ENCODE results near the gene TP63.

Gene TP63

DNA sequence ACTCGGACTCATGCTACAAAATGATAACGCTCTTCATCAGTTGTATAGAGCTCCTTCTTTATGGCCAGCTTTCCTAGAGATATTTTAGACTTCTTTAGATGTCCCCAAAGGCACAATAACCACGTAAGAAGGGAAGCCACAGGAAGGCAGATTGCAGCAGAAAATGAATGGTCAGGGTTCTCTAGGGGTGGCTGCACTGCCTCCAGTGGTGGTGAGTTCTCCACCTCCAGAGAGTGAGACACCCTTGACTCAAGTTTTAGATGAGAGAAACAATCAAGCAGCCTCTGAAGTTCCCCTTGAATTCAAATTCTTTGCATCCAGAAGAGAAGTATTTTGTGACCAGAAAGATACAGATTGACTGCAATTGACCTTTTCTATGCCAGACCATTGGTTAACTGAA, 191.5 kb downstream of the TP63 start (continued):
- TF ChIP-seq, protein P1, sequence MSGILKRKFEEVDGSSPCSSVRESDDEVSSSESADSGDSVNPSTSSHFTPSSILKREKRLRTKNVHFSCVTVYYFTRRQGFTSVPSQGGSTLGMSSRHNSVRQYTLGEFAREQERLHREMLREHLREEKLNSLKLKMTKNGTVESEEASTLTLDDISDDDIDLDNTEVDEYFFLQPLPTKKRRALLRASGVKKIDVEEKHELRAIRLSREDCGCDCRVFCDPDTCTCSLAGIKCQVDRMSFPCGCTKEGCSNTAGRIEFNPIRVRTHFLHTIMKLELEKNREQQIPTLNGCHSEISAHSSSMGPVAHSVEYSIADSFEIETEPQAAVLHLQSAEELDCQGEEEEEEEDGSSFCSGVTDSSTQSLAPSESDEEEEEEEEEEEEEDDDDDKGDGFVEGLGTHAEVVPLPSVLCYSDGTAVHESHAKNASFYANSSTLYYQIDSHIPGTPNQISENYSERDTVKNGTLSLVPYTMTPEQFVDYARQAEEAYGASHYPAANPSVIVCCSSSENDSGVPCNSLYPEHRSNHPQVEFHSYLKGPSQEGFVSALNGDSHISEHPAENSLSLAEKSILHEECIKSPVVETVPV (CRISPR knock-in tag; IDR thresholded peaks at IDR 0.05): no peak
- TF ChIP-seq, protein P2, sequence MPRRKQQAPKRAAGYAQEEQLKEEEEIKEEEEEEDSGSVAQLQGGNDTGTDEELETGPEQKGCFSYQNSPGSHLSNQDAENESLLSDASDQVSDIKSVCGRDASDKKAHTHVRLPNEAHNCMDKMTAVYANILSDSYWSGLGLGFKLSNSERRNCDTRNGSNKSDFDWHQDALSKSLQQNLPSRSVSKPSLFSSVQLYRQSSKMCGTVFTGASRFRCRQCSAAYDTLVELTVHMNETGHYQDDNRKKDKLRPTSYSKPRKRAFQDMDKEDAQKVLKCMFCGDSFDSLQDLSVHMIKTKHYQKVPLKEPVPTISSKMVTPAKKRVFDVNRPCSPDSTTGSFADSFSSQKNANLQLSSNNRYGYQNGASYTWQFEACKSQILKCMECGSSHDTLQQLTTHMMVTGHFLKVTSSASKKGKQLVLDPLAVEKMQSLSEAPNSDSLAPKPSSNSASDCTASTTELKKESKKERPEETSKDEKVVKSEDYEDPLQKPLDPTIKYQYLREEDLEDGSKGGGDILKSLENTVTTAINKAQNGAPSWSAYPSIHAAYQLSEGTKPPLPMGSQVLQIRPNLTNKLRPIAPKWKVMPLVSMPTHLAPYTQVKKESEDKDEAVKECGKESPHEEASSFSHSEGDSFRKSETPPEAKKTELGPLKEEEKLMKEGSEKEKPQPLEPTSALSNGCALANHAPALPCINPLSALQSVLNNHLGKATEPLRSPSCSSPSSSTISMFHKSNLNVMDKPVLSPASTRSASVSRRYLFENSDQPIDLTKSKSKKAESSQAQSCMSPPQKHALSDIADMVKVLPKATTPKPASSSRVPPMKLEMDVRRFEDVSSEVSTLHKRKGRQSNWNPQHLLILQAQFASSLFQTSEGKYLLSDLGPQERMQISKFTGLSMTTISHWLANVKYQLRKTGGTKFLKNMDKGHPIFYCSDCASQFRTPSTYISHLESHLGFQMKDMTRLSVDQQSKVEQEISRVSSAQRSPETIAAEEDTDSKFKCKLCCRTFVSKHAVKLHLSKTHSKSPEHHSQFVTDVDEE (CRISPR knock-in tag; IDR thresholded peaks at IDR 0.05): no peak
- no peak for TF ChIP-seq ARNTL (CRISPR knock-in tag; IDR thresholded peaks at IDR 0.05; ENCODE audit: borderline replicate concordance, low read depth)

DNA sequence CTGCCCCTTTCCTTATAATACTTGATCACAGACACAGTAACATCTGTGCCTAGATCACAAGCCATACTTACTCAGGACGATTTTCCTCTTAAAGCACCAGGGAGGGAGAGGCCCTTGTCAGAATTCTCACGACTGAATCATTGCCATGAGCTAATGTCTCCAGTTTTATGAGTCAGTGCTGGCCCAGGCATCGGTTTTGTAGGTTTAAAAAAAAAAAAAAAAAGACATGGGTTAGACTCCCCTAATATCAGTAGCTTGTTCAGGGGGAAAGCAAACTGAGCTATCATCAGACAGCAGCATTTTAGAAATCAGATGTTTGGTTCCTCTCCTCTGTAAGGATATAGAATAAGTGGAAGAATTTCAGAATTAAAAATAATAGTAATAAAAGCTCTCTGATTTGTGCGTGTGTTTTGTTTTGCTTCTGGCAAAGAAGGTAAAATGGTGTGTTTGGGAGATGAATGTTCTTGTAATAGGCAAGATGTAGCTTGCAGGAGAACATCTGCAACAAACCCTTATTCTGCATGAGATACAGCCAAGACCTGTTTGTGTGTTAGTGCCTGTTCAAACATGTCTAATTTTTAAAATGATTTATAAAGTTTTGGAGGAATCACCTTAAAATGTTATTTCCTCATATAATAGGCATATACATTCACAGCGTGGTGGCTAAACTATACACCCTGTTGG, 193.6 kb downstream of the TP63 start:
- no peak for ATAC-seq
- TF ChIP-seq RARB (CRISPR knock-in tag; IDR thresholded peaks at IDR 0.05) (no peak), OSR1 (CRISPR knock-in tag; IDR thresholded peaks at IDR 0.05) (no peak), ESRRG (CRISPR knock-in tag; IDR thresholded peaks at IDR 0.05) (no peak), ZNF565 (CRISPR knock-in tag; conservative IDR thresholded peaks at IDR 0.05; ENCODE audit: low read depth) (no peak)
- TF ChIP-seq, protein P1 (CRISPR knock-in tag; IDR thresholded peaks at IDR 0.05): no peak

DNA sequence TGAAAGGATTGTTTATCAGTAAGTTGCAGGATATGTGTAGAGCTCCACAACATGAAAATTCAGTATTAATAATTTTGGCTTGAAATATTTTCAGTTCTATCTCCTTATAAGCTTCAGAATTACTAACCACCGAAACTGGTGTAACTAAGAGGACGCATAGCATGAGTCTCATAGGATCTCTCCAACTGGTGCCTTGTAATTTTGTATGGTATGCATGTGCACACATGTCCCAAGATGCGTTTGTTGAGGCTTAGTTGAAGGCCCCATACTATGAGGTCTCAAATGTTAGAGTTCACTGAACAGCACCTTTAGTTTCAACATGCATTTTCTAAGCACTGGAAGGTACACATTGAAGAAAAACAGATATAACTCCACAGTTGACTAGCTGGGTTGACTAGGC, 195.4 kb downstream of the TP63 start:
- TF ChIP-seq GLIS3 (CRISPR knock-in tag; IDR thresholded peaks at IDR 0.05): no peak
- no peak for ATAC-seq

DNA sequence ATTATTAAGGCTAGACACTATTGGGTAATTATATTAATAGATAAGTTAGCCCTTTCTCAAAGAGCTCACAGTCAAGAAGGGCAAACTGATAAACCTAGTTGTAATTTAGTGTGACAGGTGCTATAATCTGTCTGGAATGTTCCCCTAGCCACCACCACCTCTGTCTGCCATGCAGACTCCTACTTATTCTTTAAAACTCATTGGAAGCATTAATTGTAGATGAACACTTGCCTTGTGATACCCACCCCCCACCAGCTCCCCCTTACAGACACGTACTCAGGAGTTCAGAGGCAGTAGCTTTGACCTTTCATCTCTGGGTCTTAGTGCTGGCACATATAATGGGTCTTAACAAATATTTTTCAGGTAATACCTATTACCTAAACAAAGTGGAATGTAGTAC, 195.9 kb downstream of the TP63 start:
- TF ChIP-seq ZNF8 (CRISPR knock-in tag; IDR thresholded peaks at IDR 0.05) (no peak), TCF4 (CRISPR knock-in tag; IDR thresholded peaks at IDR 0.05; ENCODE audit: borderline replicate concordance) (no peak), PPARA (CRISPR knock-in tag; IDR thresholded peaks at IDR 0.05; ENCODE audit: borderline replicate concordance) (no peak), GLIS3 (CRISPR knock-in tag; IDR thresholded peaks at IDR 0.05) (no peak)
- TF ChIP-seq, protein P3, sequence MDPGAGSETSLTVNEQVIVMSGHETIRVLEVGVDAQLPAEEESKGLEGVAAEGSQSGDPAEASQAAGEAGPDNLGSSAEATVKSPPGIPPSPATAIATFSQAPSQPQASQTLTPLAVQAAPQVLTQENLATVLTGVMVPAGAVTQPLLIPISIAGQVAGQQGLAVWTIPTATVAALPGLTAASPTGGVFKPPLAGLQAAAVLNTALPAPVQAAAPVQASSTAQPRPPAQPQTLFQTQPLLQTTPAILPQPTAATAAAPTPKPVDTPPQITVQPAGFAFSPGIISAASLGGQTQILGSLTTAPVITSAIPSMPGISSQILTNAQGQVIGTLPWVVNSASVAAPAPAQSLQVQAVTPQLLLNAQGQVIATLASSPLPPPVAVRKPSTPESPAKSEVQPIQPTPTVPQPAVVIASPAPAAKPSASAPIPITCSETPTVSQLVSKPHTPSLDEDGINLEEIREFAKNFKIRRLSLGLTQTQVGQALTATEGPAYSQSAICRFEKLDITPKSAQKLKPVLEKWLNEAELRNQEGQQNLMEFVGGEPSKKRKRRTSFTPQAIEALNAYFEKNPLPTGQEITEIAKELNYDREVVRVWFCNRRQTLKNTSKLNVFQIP (CRISPR knock-in tag; IDR thresholded peaks at IDR 0.05; ENCODE audit: borderline replicate concordance, low read depth): no peak
- TF ChIP-seq, protein P4, sequence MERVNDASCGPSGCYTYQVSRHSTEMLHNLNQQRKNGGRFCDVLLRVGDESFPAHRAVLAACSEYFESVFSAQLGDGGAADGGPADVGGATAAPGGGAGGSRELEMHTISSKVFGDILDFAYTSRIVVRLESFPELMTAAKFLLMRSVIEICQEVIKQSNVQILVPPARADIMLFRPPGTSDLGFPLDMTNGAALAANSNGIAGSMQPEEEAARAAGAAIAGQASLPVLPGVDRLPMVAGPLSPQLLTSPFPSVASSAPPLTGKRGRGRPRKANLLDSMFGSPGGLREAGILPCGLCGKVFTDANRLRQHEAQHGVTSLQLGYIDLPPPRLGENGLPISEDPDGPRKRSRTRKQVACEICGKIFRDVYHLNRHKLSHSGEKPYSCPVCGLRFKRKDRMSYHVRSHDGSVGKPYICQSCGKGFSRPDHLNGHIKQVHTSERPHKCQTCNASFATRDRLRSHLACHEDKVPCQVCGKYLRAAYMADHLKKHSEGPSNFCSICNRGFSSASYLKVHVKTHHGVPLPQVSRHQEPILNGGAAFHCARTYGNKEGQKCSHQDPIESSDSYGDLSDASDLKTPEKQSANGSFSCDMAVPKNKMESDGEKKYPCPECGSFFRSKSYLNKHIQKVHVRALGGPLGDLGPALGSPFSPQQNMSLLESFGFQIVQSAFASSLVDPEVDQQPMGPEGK (CRISPR knock-in tag; IDR thresholded peaks at IDR 0.05; ENCODE audit: borderline replicate concordance): no peak
- no peak for ATAC-seq

- no peak for ATAC-seq
- TF ChIP-seq, protein P1 (CRISPR knock-in tag; IDR thresholded peaks at IDR 0.05): no peak
- TF ChIP-seq ISL1 (CRISPR knock-in tag; IDR thresholded peaks at IDR 0.05) (no peak), ZFP3 (CRISPR knock-in tag; IDR thresholded peaks at IDR 0.05) (no peak), PPARA (CRISPR knock-in tag; IDR thresholded peaks at IDR 0.05; ENCODE audit: borderline replicate concordance) (no peak), TOX (CRISPR knock-in tag; IDR thresholded peaks at IDR 0.05; ENCODE audit: borderline replicate concordance) (no peak), ZNF565 (CRISPR knock-in tag; conservative IDR thresholded peaks at IDR 0.05; ENCODE audit: low read depth) (no peak), ARNTL (CRISPR knock-in tag; IDR thresholded peaks at IDR 0.05; ENCODE audit: borderline replicate concordance, low read depth) (no peak), RARB (CRISPR knock-in tag; IDR thresholded peaks at IDR 0.05) (no peak), OSR1 (CRISPR knock-in tag; IDR thresholded peaks at IDR 0.05) (no peak), ZNF70 (CRISPR knock-in tag; IDR thresholded peaks at IDR 0.05) (no peak), CSDC2 (CRISPR knock-in tag; IDR thresholded peaks at IDR 0.05) (no peak), SNAI2 (CRISPR knock-in tag; IDR thresholded peaks at IDR 0.05) (no peak), TCF4 (CRISPR knock-in tag; IDR thresholded peaks at IDR 0.05; ENCODE audit: borderline replicate concordance) (no peak), ZNF8 (CRISPR knock-in tag; IDR thresholded peaks at IDR 0.05) (no peak)
- TF ChIP-seq, protein P3 (CRISPR knock-in tag; IDR thresholded peaks at IDR 0.05; ENCODE audit: borderline replicate concordance, low read depth): no peak
These were observed 199.2 kb downstream of the TP63 start for GRCh38 chr3:189830401-189830800.

Data from SK-N-SH treated with all-trans-retinoic acid at 6 μM for 48 hours (cell line).